DND-41 (cell line): Measurements from ENCODE around the gene SAPCD2.

Experiments
- ATAC-seq: fragments of 200-7000 bp; cut with Tn5 transposase; 3 replicates; pipeline ENCODE4 v1.9.1; 2021; ENCODE audit warnings: low read depth; ENCODE audit not compliant: insufficient read depth
- DNase-seq: peaks from one replicate; pipeline ENCODE4 v3.0.0-alpha.2; 2020
- H2AFZ ChIP-seq: 2 replicates; pipeline ENCODE4 v1.6.0; 2012; ENCODE audit warnings: low read depth, low read length
- H3K27ac ChIP-seq: 2 replicates; pipeline ENCODE4 v1.5.1; 2012; ENCODE audit warnings: low read length, inconsistent platforms
- H3K27me3 ChIP-seq: fragments of 200-600 bp; sonication (generic); 2 replicates; pipeline ENCODE4 v1.6.0; 2012; ENCODE audit warnings: low read length, mild to moderate bottlenecking, inconsistent platforms; ENCODE audit not compliant: insufficient read depth, poor library complexity
- H3K36me3 ChIP-seq: 2 replicates; pipeline ENCODE4 v1.5.1; 2012; ENCODE audit warnings: low read length, inconsistent platforms; ENCODE audit not compliant: insufficient read depth
- H3K4me1 ChIP-seq: 2 replicates; pipeline ENCODE4 v1.5.1; 2012; ENCODE audit warnings: mild to moderate bottlenecking, low read length; ENCODE audit not compliant: insufficient read depth
- H3K4me2 ChIP-seq: 2 replicates; pipeline ENCODE4 v1.6.0; 2012; ENCODE audit warnings: mild to moderate bottlenecking, moderate library complexity, low read length, inconsistent platforms; ENCODE audit not compliant: insufficient read depth
- H3K4me3 ChIP-seq, 2 experiments: fragments of 200-600 bp in 1 of 2; shearing (Covaris generic) in 1 of 2; 2 replicates each; pipeline ENCODE4 v1.5.1; 2012 to 2016; ENCODE audit warnings: inconsistent platforms in 2 of 2, low read length in 2 of 2, mild to moderate bottlenecking in 2 of 2, low read depth in 1 of 2, moderate library complexity in 1 of 2
- H3K79me2 ChIP-seq: 2 replicates; pipeline ENCODE4 v1.6.0; 2012; ENCODE audit warnings: low read length, inconsistent platforms; ENCODE audit not compliant: insufficient read depth
- H3K9ac ChIP-seq: 2 replicates; pipeline ENCODE4 v1.6.0; 2012; ENCODE audit warnings: low read depth, mild to moderate bottlenecking, inconsistent platforms, low read length, moderate library complexity
- H3K9me3 ChIP-seq: 2 replicates; pipeline ENCODE4 v1.5.1; 2012; ENCODE audit warnings: low read length, moderate library complexity, mild to moderate bottlenecking, inconsistent platforms; ENCODE audit not compliant: insufficient read depth, severe bottlenecking
- H4K20me1 ChIP-seq: 2 replicates; pipeline ENCODE4 v1.6.0; 2012; ENCODE audit warnings: low read length; ENCODE audit not compliant: insufficient read depth
- CTCF ChIP-seq: IDR thresholded peaks from 2 replicates; pipeline ENCODE4 v1.5.1; 2012; ENCODE audit warnings: borderline replicate concordance, low read length, moderate library complexity, mild to moderate bottlenecking; ENCODE audit not compliant: poor library complexity, severe bottlenecking; ENCODE audit errors: extremely low read depth
- EZH2 ChIP-seq: IDR thresholded peaks from 3 replicates; pipeline ENCODE4 v1.6.1; 2012; ENCODE audit warnings: borderline replicate concordance, low read depth, mild to moderate bottlenecking, moderate library complexity, low read length, inconsistent platforms; ENCODE audit not compliant: severe bottlenecking

The SAPCD2 gene

GRCh38 chr9:137025517-137025966, 44.8 kb downstream of the SAPCD2 start:
- Histone ChIP-seq H3K9me3 (no peaks in the 10 kb centered on the region), H4K20me1 (peaks cover 8% of the 10 kb centered on the region), H3K27me3 (no peaks in the 10 kb centered on the region), H3K36me3 (no peaks in the 10 kb centered on the region; the same call in 1 of the 2 replicates), H3K4me3 (no peak overlapping the region), H2AFZ (no peak overlapping the region), H3K27ac (no peak overlapping the region), H3K4me1 (peaks cover 28% of the 10 kb centered on the region), H3K79me2 (no peaks in the 10 kb centered on the region), H3K4me2 (no peak overlapping the region), H3K9ac (no peak overlapping the region)
- ATAC-seq (no peak), DNase-seq (no peak)
- no peak for TF ChIP-seq CTCF
- no peak for TF ChIP-seq EZH2

- Histone ChIP-seq H3K4me1 (peaks cover 18% of the 10 kb centered on the region), H3K27ac (no peak overlapping the region), H4K20me1 (no peaks in the 10 kb centered on the region), H3K36me3 (no peaks in the 10 kb centered on the region; the same call in 1 of the 2 replicates), H3K4me3 (no peak overlapping the region), H3K27me3 (no peaks in the 10 kb centered on the region), H3K9ac (no peak overlapping the region), H3K4me2 (no peak overlapping the region), H3K9me3 (no peaks in the 10 kb centered on the region), H3K79me2 (no peaks in the 10 kb centered on the region), H2AFZ (no peak overlapping the region)
- DNase-seq = no peak
- TF ChIP-seq CTCF (no peak), EZH2 (no peak)
- no peak for ATAC-seq
These were observed 46.8 kb downstream of the SAPCD2 start for GRCh38 chr9:137023583-137023991.

GRCh38 chr9:137023157-137023556, 47.2 kb downstream of the SAPCD2 start:
- ATAC-seq = no peak

More at GRCh38 chr9:137023157-137023556, 47.2 kb downstream of the SAPCD2 start:
- Histone ChIP-seq H3K9ac (no peak overlapping the region), H3K4me2 (no peak overlapping the region), H3K79me2 (no peaks in the 10 kb centered on the region), H2AFZ (no peak overlapping the region), H3K27ac (no peak overlapping the region), H3K4me1 (peaks cover 14% of the 10 kb centered on the region), H3K36me3 (no peaks in the 10 kb centered on the region; the same call in 1 of the 2 replicates), H4K20me1 (no peaks in the 10 kb centered on the region), H3K4me3 (no peak overlapping the region), H3K9me3 (no peaks in the 10 kb centered on the region), H3K27me3 (no peaks in the 10 kb centered on the region)
- no peak for TF ChIP-seq CTCF
- no peak for TF ChIP-seq EZH2
- no peak for DNase-seq
